Endothelial cell (in vitro differentiated cells): ENCODE measurements around the gene NECTIN1. TPM values are rescaled to one million over a fixed set of nuclear protein-coding genes. Genes with fewer than 3 reads are reported as not detected.

Source experiments
- DNase-seq: peaks from one replicate; pipeline ENCODE4 v3.0.0; 2021; ENCODE audit warnings: low spot score
- H3K27ac Mint-ChIP-seq: one replicate; pipeline ENCODE4 v1.8.0; 2021; ENCODE audit warnings: mixed read lengths, inconsistent platforms; ENCODE audit not compliant: unreplicated experiment
- H3K27me3 Mint-ChIP-seq: one replicate; pipeline ENCODE4 v1.8.0; 2021; ENCODE audit warnings: mild to moderate bottlenecking, moderate library complexity, mixed read lengths, inconsistent platforms; ENCODE audit not compliant: unreplicated experiment
- H3K36me3 Mint-ChIP-seq: one replicate; pipeline ENCODE4 v1.8.0; 2021; ENCODE audit warnings: mild to moderate bottlenecking, low read depth, mixed read lengths, inconsistent platforms; ENCODE audit not compliant: unreplicated experiment
- H3K4me1 Mint-ChIP-seq: one replicate; pipeline ENCODE4 v1.8.0; 2021; ENCODE audit warnings: mild to moderate bottlenecking, mixed read lengths, inconsistent platforms; ENCODE audit not compliant: unreplicated experiment
- H3K4me3 Mint-ChIP-seq: one replicate; pipeline ENCODE4 v1.8.0; 2021; ENCODE audit warnings: mild to moderate bottlenecking, mixed read lengths, inconsistent platforms; ENCODE audit not compliant: unreplicated experiment
- H3K9me3 Mint-ChIP-seq: one replicate; pipeline ENCODE4 v1.8.0; 2021; ENCODE audit warnings: mixed read lengths, inconsistent platforms; ENCODE audit not compliant: unreplicated experiment
- CTCF ChIP-seq: fragments of 200-600 bp; sonication (generic); IDR thresholded peaks from one replicate; pipeline ENCODE4 v1.5.0; 2021; ENCODE audit warnings: antibody characterized with exemption; ENCODE audit not compliant: unreplicated experiment
- total RNA-seq: library from RNA; stranded (reverse); fragmentation: NEBNext Ultra II Directional; extraction: Animal tissue kit (Norgen Biotek cat#: 25700); gene quantifications from one replicate; pipeline ENCODE4 v1.2.1, GENCODE V29; 2021; ENCODE audit not compliant: unreplicated experiment

The NECTIN1 gene
- total RNA-seq, 1 donor from 2014 or later, result 17.9 TPM

DNA sequence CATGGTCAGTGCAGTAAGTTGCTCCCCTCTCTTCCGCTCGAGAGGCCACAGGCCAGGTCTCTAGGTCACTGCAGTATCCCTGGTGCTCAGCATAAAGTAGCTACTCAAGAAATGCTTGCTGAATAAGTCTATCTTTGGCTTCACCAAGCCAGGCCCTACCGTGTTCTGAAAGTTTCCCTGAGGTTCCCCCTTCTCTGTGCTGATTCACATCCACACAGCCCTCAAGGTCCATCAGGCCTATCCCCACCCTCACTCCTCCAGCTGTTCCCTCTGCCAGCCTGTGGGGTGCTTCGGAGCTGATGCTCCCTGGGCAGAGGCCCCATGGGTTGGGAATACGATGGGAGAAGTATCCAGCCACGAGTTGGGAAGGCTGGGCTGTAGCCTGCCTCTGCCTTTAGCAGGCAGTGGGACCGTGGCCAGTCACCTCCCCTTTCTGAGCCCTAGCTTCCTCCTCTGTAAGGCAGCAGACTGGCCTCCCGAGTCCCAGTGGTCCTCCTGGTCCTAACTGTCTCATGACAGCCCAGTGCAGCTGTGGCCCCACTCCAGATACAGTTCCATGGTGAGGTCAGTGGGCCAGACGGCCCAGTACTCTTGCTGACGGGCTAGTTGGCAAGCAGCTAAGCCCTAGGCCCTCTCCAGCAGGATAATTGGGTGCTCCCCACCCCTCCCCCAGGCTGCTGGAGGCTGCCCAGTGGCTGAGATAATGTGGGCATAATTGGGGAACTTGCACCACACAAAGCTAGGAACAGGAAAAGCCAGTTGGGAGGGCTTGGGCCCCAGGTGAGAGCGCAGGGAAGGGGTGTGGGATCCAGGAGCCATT, 48.2 kb downstream of the NECTIN1 start:
- H3K36me3 Mint-ChIP-seq, result peaks cover 18% of the 10 kb centered on the region
- DNase-seq, result no peak
- no peak for TF ChIP-seq CTCF
- H3K4me3 Mint-ChIP-seq, result no peak overlapping the region
- no peaks in the 10 kb centered on the region for H3K9me3 Mint-ChIP-seq
- H3K27ac Mint-ChIP-seq, result no peak overlapping the region
- peaks cover 34% of the 10 kb centered on the region for H3K4me1 Mint-ChIP-seq
- H3K27me3 Mint-ChIP-seq, result peaks cover 8% of the 10 kb centered on the region

GRCh38 chr11:119679346-119679745, 49.7 kb downstream of the NECTIN1 start:
- Mint-ChIP-seq H3K27ac (no peak overlapping the region), H3K4me1 (peaks cover 25% of the 10 kb centered on the region), H3K36me3 (peaks cover 22% of the 10 kb centered on the region), H3K4me3 (no peak overlapping the region), H3K9me3 (no peaks in the 10 kb centered on the region), H3K27me3 (peaks cover 5% of the 10 kb centered on the region)
- DNase-seq, result no peak
- TF ChIP-seq CTCF, result no peak

DNA sequence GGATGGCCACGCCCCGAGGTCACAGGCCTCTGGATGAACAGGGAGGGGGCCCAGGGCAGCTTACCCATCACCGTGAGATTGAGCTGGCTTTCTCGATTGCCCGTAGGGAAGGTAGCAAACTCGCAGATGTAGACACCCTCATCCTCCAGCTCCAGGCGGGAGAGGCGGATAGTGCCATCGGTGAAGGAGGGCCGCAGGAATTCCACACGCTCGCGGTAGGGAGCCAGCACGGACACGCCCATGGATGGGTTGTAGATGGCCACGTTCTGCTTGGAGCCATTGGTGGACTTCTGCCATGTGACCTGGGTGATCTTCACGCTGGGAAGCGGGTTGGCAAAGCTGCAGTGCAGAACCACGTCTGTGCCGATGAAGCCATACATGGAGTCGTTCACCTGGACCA, 50.6 kb downstream of the NECTIN1 start:
- H3K4me3 Mint-ChIP-seq, result no peak overlapping the region
- H3K27ac Mint-ChIP-seq, result no peak overlapping the region
- TF ChIP-seq CTCF, result no peak
- no peak for DNase-seq
- H3K36me3 Mint-ChIP-seq, result peaks cover 28% of the 10 kb centered on the region
- no peaks in the 10 kb centered on the region for H3K9me3 Mint-ChIP-seq
- peaks cover 17% of the 10 kb centered on the region for H3K4me1 Mint-ChIP-seq
- H3K27me3 Mint-ChIP-seq, result peaks cover 5% of the 10 kb centered on the region

GRCh38 chr11:119677840-119678239, 51.2 kb downstream of the NECTIN1 start:
- DNase-seq, result no peak
- no peak overlapping the region for H3K4me3 Mint-ChIP-seq
- no peak overlapping the region for H3K27ac Mint-ChIP-seq
- H3K9me3 Mint-ChIP-seq, result no peaks in the 10 kb centered on the region
- H3K27me3 Mint-ChIP-seq, result peaks cover 1% of the 10 kb centered on the region
- H3K36me3 Mint-ChIP-seq, result peaks cover 28% of the 10 kb centered on the region
- TF ChIP-seq CTCF, result no peak
- H3K4me1 Mint-ChIP-seq, result peaks cover 11% of the 10 kb centered on the region

DNA sequence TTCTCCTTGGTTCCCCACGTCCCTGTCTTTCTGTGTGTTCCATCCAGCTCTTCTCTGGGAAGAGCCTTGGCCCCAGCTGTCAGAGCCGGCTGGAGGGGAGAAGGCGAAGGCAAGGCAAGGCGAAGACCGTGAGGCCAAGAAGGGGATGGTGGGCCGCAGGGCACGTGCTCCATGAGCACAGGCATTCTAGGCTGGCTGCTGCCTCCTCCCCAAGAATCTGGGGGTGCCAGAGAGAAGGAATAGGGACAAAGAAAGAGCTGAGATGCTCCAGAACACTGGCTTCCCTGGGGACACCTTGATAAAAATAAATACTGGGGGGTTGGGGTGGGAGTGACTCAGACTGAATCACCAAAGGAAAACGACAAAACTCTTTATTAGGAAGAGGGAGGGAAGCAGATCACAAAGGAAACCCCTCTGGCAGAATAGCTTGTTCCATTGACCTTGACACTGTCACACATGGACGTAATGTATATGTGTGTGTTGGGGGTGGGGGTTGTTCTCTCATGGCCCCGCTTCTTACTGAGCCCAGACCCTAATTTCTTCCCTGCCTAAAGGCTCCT, 52.5 kb downstream of the NECTIN1 start:
- Mint-ChIP-seq H3K27ac (no peak overlapping the region), H3K27me3 (peaks cover 4% of the 10 kb centered on the region), H3K4me3 (peak overlapping the region; percentile 31), H3K9me3 (no peaks in the 10 kb centered on the region), H3K4me1 (peaks cover 9% of the 10 kb centered on the region), H3K36me3 (peaks cover 28% of the 10 kb centered on the region)
- no peak for DNase-seq
- TF ChIP-seq CTCF, result no peak
